H1 (cell line): Measurements from ENCODE around the gene DLG1. TPM values are rescaled to one million over a fixed set of nuclear protein-coding genes. Genes with fewer than 3 reads are reported as not detected.
A peak's percentile ranks its signal among the peaks of the same experiment; 100 is the strongest.

Experiments used
- CBX8 ChIP-seq: fragments of 300-800, 300-1000 bp; sonication (generic); IDR thresholded peaks from 2 replicates; pipeline ENCODE4 v1.7.1; 2016; ENCODE audit warnings: low read depth, low read length, borderline replicate concordance
- CHD7 ChIP-seq: fragments of 300-600 bp; sonication (generic); IDR thresholded peaks from 2 replicates; pipeline ENCODE4 v1.7.1; 2012; ENCODE audit warnings: low read length, moderate library complexity, mild to moderate bottlenecking, inconsistent platforms; ENCODE audit not compliant: insufficient replicate concordance
- JUND ChIP-seq: IDR thresholded peaks from 2 replicates; pipeline ENCODE4 v1.6.1; 2011; ENCODE audit warnings: mild to moderate bottlenecking, improper control_type of control experiment, low read length
- RXRA ChIP-seq: IDR thresholded peaks from 2 replicates; pipeline ENCODE4 v1.6.1; 2011; ENCODE audit warnings: low read depth, mild to moderate bottlenecking, low read length, moderate library complexity; ENCODE audit not compliant: insufficient read depth
- SAP30 ChIP-seq: fragments of 300-600 bp; sonication (generic); IDR thresholded peaks from 2 replicates; pipeline ENCODE4 v1.7.1; 2012; ENCODE audit warnings: low read length, moderate library complexity, mild to moderate bottlenecking, inconsistent platforms; ENCODE audit not compliant: insufficient read depth, insufficient replicate concordance
- SIN3A ChIP-seq, 2 experiments: IDR thresholded peaks in 1 of 2; conservative IDR thresholded peaks in 1 of 2; 2 replicates each; pipeline ENCODE4 v1.6.1; 2011 to 2012; ENCODE audit warnings: low read length in 2 of 2, improper control_type of control experiment in 1 of 2, low read depth in 1 of 2, mild to moderate bottlenecking in 1 of 2
- polyA plus RNA-seq, 7 experiments: library from polyadenylated mRNA; depleted of rRNA in 3 of 7; stranded (reverse) in 5 of 7; unstranded in 2 of 7; fragments of >200 nt in 5 of 7; fragments of 200-250 nt in 2 of 7; gene quantifications; 1 replicate in 5 of 7; 2 replicates in 1 of 7; 4 replicates in 1 of 7; pipeline versions ENCODE4 v1.2.1 to v1.2.3, GENCODE V29; 2011 to 2013; ENCODE audit warnings: missing spikeins in 2 of 7, mixed read lengths in 2 of 7
- total RNA-seq: library from RNA; stranded (reverse); fragmentation: NEBNext Ultra II Directional; extraction: Animal tissue kit (Norgen Biotek cat#: 25700); gene quantifications from 2 replicates; pipeline ENCODE4 v1.2.1, GENCODE V29; 2021

Gene DLG1
- total and polyA plus RNA-seq, 2 of the 8 experiments (the other 6 are each of a cell fraction or from before 2014, with no cell fraction given), result 13.4 to 78.8 TPM

- no peak for TF ChIP-seq CHD7
- no peak for TF ChIP-seq JUND
- TF ChIP-seq RXRA, result no peak
- no peak for TF ChIP-seq CBX8
- TF ChIP-seq SAP30, result no peak
- TF ChIP-seq SIN3A (conservative IDR thresholded peaks at IDR 0.05 in 1 of 2, IDR thresholded peaks at IDR 0.05 in 1 of 2; ENCODE audit: low read depth in 1 of 2, low read length in 2 of 2), result 0 out of 4 replicates have a peak, but pooled peaks of 1 of the 2 experiments have one; percentile 34
Observed at GRCh38 chr3:197297002-197297401, 1.4 kb downstream of the DLG1 start (continued).
